Stimulated activated effector memory CD8-positive, alpha-beta T cell treated with anti-CD3 and anti-CD28 coated beads, Interleukin-12 subunit alpha, Interleukin-12 subunit beta, amount 100 ng/mL, for 72 hours (primary cell): ENCODE results near the gene TAS1R2.
A peak's percentile ranks its signal among the peaks of the same experiment; 100 is the strongest.
"Not testable (repeated sequence)": the region's sequence is repeated elsewhere in the genome, so short reads cannot be mapped to it uniquely, and the experiment has no call there.

Source experiments
- ATAC-seq: fragments of 150-1000 bp; cut with Tn5 transposase; 2 replicates; pipeline ENCODE4 v1.10.0; 2021
- DNase-seq, 2 donors: peaks; one replicate each; pipeline ENCODE4 v3.0.0; 2021 to 2022; ENCODE audit warnings: low spot score in 2 of 2
- H3K27ac Mint-ChIP-seq: one replicate; pipeline ENCODE4 v1.8.0; 2022; ENCODE audit warnings: mild to moderate bottlenecking, mixed read lengths
- H3K36me3 Mint-ChIP-seq: one replicate; pipeline ENCODE4 v1.8.0; 2022; ENCODE audit warnings: mild to moderate bottlenecking, mixed read lengths
- H3K4me1 Mint-ChIP-seq: one replicate; pipeline ENCODE4 v1.8.0; 2022; ENCODE audit warnings: mixed read lengths
- H3K4me3 Mint-ChIP-seq: one replicate; pipeline ENCODE4 v1.8.0; 2022; ENCODE audit warnings: mild to moderate bottlenecking, mixed read lengths
- H3K9me3 Mint-ChIP-seq: one replicate; pipeline ENCODE4 v1.8.0; 2022; ENCODE audit warnings: mixed read lengths

The TAS1R2 gene

GRCh38 chr1:18877282-18877681, 17.8 kb upstream of the TAS1R2 start:
- no peak for ATAC-seq
- H3K27ac Mint-ChIP-seq, result no peak overlapping the region
- no peaks in the 10 kb centered on the region for H3K9me3 Mint-ChIP-seq
- H3K4me3 Mint-ChIP-seq, result no peak overlapping the region
- H3K4me1 Mint-ChIP-seq, result no peaks in the 10 kb centered on the region
- no peaks in the 10 kb centered on the region for H3K36me3 Mint-ChIP-seq
- DNase-seq, result no peak

DNA sequence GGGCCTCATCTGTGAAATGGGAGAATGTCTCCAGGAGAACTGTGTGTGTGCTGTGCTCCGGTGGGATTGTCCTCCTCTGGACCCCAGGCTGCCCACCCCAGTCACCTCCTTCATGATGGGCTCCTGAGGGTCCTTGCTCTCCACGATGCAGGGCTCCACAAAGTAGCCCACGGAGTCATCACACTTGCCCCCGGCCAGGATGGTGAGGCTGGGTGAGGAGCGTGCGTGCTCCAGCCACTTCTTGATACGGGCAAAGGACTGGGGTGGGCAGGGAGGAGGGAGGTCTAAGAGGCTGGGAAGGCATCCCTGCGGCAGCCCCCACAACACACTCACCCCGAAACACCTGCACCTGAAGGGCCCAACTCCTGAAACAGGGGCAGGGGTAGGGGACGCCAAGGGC, 16.8 kb upstream of the TAS1R2 start:
- H3K36me3 Mint-ChIP-seq, result no peaks in the 10 kb centered on the region
- no peak overlapping the region for H3K4me3 Mint-ChIP-seq
- H3K9me3 Mint-ChIP-seq, result no peaks in the 10 kb centered on the region
- no peaks in the 10 kb centered on the region for H3K4me1 Mint-ChIP-seq
- no peak overlapping the region for H3K27ac Mint-ChIP-seq
- DNase-seq (no peak), ATAC-seq (no peak)

DNA sequence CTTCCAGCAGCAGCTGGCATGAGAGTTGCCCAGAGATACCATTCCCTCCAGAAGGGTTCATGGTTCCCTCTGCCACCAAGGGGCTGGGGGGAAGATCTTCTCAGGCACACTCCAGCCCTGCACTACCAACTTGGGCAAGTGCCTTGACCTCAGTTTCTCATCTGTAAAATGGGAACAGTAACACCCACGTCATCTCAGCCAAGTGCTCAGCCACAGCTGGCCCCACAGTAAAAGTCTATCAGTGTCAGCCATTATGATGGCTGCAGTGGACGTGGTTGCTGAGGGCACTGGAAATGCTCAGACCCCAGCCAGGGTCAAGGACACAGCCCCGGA, 16.3 kb upstream of the TAS1R2 start:
- H3K4me3 Mint-ChIP-seq, result no peak overlapping the region

GRCh38 chr1:18875107-18875795, 15.8 kb upstream of the TAS1R2 start:
- ATAC-seq (peak; percentile 59), DNase-seq (peak; percentile 56 to 84)
- Mint-ChIP-seq H3K27ac (no peak overlapping the region), H3K36me3 (no peaks in the 10 kb centered on the region), H3K9me3 (no peaks in the 10 kb centered on the region), H3K4me1 (no peaks in the 10 kb centered on the region), H3K4me3 (no peak overlapping the region)

More for the DNA sequence above, 16.3 kb upstream of the TAS1R2 start:
- Mint-ChIP-seq H3K27ac (no peak overlapping the region), H3K4me1 (no peaks in the 10 kb centered on the region), H3K9me3 (no peaks in the 10 kb centered on the region), H3K36me3 (no peaks in the 10 kb centered on the region)
- ATAC-seq (no peak), DNase-seq (no peak)

DNA sequence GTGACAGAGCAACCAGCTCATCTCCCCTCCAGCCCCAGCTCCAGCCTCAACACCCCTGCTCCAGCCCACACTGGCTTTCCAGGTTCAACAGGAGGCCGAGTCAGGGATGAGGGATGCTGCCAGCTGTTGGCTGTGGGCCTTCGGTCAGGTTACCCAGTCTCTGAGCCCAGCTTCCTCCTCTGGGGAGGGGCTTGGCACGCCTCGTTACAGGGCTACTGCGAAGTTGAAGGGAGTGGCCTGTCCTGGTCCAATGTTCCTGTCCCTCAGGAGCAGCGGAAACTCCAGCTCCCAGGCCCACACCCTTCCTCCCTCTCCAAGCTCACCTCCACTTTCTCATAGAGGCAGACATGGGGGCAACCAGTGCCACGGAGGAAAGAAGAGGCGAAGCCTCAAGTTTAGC, 15.1 kb upstream of the TAS1R2 start:
- Mint-ChIP-seq H3K36me3 (no peaks in the 10 kb centered on the region), H3K4me3 (no peak overlapping the region), H3K9me3 (no peaks in the 10 kb centered on the region), H3K4me1 (no peaks in the 10 kb centered on the region), H3K27ac (no peak overlapping the region)
- no peak for ATAC-seq
- no peak for DNase-seq

DNA sequence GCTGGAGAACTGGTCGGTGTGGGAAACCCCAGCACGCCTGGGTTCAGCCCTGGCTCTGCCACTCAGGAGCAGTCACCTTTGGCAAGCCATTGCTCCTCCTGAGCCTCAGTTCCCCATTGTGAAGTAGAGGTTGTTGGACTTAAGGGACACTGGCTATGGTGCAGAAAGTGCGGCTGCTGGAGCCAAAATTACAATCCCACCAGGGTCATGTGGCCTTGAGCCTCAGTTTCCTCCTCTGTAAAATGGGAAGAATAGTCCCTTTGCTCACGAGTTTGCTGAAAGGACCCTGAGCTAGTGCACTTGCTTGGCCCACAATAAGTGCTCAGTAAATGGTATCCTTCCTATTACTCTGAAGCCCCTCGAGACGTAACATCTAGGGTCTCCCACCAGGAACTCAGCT, 14.6 kb upstream of the TAS1R2 start:
- Mint-ChIP-seq H3K4me1 (no peaks in the 10 kb centered on the region), H3K4me3 (no peak overlapping the region), H3K36me3 (no peaks in the 10 kb centered on the region), H3K27ac (no peak overlapping the region), H3K9me3 (no peaks in the 10 kb centered on the region)
- DNase-seq (no peak), ATAC-seq (no peak)

DNA sequence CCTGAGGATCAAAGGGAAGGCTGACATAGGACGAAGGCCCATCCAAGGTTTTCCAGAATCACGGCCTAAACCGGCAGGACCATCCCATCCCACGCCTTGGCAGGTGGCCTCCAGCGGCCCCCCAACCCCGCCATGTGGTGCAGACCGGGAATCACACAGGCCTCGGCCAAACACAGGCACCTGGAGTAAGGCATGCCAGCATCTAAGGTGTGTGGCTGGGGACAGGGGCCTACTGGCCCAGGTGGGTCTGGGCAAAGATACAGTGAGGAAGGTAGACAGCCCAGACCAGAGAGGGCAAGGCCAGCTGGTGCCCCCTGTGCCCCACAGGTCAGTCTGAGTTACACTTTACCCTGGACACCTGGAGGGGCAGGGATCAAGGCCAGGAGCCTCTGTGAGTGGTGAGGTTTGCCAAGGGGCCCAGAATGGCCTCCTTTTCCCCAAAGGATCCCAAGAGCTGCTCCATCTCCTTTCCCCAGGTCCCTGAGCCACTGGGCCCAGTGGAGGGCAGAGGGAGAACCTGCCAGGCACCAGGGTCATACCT, 12.7 kb upstream of the TAS1R2 start:
- Mint-ChIP-seq H3K4me3 (no peak overlapping the region), H3K4me1 (no peaks in the 10 kb centered on the region), H3K27ac (no peak overlapping the region), H3K9me3 (no peaks in the 10 kb centered on the region), H3K36me3 (no peaks in the 10 kb centered on the region)
- no peak for DNase-seq
- ATAC-seq, result no peak

- Mint-ChIP-seq H3K9me3 (no peaks in the 10 kb centered on the region), H3K36me3 (no peaks in the 10 kb centered on the region)
Observed at GRCh38 chr1:18871401-18872070, 12.1 kb upstream of the TAS1R2 start.

DNA sequence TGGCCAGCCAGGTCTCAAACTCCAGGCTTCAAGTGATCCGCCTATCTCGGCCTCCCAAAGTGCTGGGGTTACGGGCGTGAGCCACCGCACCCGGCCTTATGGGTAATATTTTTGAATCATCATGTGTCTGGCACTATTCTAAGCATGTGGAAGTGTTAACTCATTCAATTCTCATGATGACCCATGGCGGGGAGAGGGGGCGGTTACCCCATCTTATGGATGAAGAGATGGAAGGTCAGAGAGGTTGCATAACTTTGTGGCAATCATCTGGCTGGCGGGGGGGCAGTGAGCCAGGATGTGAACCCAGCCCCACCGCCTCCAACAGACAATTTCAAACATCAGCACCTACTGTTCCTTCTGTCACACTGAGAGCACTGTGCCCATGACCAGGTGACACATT, 11.5 kb upstream of the TAS1R2 start:
- ATAC-seq (no peak), DNase-seq (no peak)
- Mint-ChIP-seq H3K9me3 (no peaks in the 10 kb centered on the region), H3K36me3 (no peaks in the 10 kb centered on the region), H3K4me1 (no peaks in the 10 kb centered on the region), H3K27ac (no peak overlapping the region), H3K4me3 (no peak overlapping the region)

More at GRCh38 chr1:18871401-18872070, 12.1 kb upstream of the TAS1R2 start:
- H3K4me1 Mint-ChIP-seq, result no peaks in the 10 kb centered on the region
- DNase-seq (no peak), ATAC-seq (no peak)
- no peak overlapping the region for H3K27ac Mint-ChIP-seq
- no peak overlapping the region for H3K4me3 Mint-ChIP-seq

- not testable (repeated sequence) for H3K4me1 Mint-ChIP-seq, ATAC-seq, H3K4me3 Mint-ChIP-seq, DNase-seq, H3K9me3 Mint-ChIP-seq, H3K36me3 Mint-ChIP-seq, H3K27ac Mint-ChIP-seq
Observed at GRCh38 chr1:18870595-18870865, 11.1 kb upstream of the TAS1R2 start.

GRCh38 chr1:18869847-18870594, 10.6 kb upstream of the TAS1R2 start:
- H3K4me1 Mint-ChIP-seq, result no peaks in the 10 kb centered on the region

DNA sequence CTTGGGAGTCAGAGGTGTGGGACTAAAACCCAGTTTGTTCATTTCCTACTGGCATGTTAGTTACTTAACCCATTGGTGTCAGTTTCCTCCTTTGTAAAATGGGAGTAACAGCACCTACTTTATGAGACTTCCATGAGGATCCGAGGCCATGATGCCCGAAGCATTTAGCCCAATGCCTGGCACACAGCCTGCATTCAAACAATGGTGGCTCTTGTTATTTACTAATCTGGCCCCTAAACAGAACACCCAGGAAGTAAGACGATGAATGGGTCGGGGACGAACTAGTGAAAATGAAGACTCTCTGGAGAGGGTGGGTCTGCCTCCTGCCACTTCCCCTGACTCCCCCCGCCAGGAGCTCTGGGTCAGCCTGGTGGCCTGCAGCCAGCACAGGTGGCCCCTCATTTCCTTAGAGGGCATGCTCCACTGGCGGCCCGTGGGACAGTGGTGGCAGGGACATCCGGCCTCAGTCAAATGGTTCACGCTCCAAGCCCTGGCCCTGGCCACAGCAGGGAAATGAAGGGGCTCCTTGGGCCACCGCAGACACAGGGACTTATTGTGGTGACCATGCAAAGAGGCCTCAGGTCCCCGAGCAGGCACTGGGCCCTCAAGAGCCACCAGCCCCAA, 9.5 kb upstream of the TAS1R2 start:
- DNase-seq (no peak), ATAC-seq (no peak)
- Mint-ChIP-seq H3K27ac (no peak overlapping the region), H3K9me3 (no peaks in the 10 kb centered on the region), H3K36me3 (no peaks in the 10 kb centered on the region), H3K4me1 (no peaks in the 10 kb centered on the region), H3K4me3 (no peak overlapping the region)

More at GRCh38 chr1:18869847-18870594, 10.6 kb upstream of the TAS1R2 start:
- Mint-ChIP-seq H3K36me3 (no peaks in the 10 kb centered on the region), H3K27ac (no peak overlapping the region), H3K9me3 (no peaks in the 10 kb centered on the region), H3K4me3 (no peak overlapping the region)
- ATAC-seq, result no peak
- DNase-seq, result no peak

- DNase-seq, result no peak
- Mint-ChIP-seq H3K4me1 (no peaks in the 10 kb centered on the region), H3K4me3 (no peak overlapping the region), H3K36me3 (no peaks in the 10 kb centered on the region), H3K9me3 (no peaks in the 10 kb centered on the region), H3K27ac (no peak overlapping the region)
- no peak for ATAC-seq
Observed at GRCh38 chr1:18868354-18868753, 8.9 kb upstream of the TAS1R2 start.

GRCh38 chr1:18866846-18867245, 7.4 kb upstream of the TAS1R2 start:
- no peak for ATAC-seq
- H3K4me3 Mint-ChIP-seq, result no peak overlapping the region

GRCh38 chr1:18866314-18866713, 6.9 kb upstream of the TAS1R2 start:
- no peak for DNase-seq
- no peaks in the 10 kb centered on the region for H3K36me3 Mint-ChIP-seq
- H3K9me3 Mint-ChIP-seq, result no peaks in the 10 kb centered on the region
- H3K4me3 Mint-ChIP-seq, result no peak overlapping the region
- no peak for ATAC-seq
- H3K27ac Mint-ChIP-seq, result no peak overlapping the region
- no peaks in the 10 kb centered on the region for H3K4me1 Mint-ChIP-seq

More at GRCh38 chr1:18866846-18867245, 7.4 kb upstream of the TAS1R2 start:
- Mint-ChIP-seq H3K36me3 (no peaks in the 10 kb centered on the region), H3K9me3 (no peaks in the 10 kb centered on the region), H3K27ac (no peak overlapping the region), H3K4me1 (no peaks in the 10 kb centered on the region)
- no peak for DNase-seq
